ENCODE measurements around the gene MACF1. TPM values are rescaled to one million over a fixed set of nuclear protein-coding genes. Genes with fewer than 3 reads are reported as not detected.
A peak's percentile ranks its signal among the peaks of the same experiment; 100 is the strongest.
"Not testable (repeated sequence)": the region's sequence is repeated elsewhere in the genome, so short reads cannot be mapped to it uniquely, and the experiment has no call there.

MACF1 gene
- total RNA-seq, 2 donors from 2014 or later: 154 to 355 TPM

- no peaks in the 10 kb centered on the region for H3K27me3 ChIP-seq (replicated peaks; ENCODE audit: insufficient read depth)
- TF ChIP-seq POLR2A (IDR thresholded peaks at IDR 0.05) (peak; percentile 34), POLR2AphosphoS5 (IDR thresholded peaks at IDR 0.05) (no peak)
- TF ChIP-seq, protein P1, sequence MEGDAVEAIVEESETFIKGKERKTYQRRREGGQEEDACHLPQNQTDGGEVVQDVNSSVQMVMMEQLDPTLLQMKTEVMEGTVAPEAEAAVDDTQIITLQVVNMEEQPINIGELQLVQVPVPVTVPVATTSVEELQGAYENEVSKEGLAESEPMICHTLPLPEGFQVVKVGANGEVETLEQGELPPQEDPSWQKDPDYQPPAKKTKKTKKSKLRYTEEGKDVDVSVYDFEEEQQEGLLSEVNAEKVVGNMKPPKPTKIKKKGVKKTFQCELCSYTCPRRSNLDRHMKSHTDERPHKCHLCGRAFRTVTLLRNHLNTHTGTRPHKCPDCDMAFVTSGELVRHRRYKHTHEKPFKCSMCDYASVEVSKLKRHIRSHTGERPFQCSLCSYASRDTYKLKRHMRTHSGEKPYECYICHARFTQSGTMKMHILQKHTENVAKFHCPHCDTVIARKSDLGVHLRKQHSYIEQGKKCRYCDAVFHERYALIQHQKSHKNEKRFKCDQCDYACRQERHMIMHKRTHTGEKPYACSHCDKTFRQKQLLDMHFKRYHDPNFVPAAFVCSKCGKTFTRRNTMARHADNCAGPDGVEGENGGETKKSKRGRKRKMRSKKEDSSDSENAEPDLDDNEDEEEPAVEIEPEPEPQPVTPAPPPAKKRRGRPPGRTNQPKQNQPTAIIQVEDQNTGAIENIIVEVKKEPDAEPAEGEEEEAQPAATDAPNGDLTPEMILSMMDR (IDR thresholded peaks at IDR 0.05): peak in 2 of 4 experiments; percentile 12 to 21
- H3K36me3 ChIP-seq: no peaks in the 10 kb centered on the region
- peak within 1 kb of the TSS; percentile 37 to 45 for H3K4me3 ChIP-seq
- no peaks in the 10 kb centered on the region for H3K4me1 ChIP-seq (replicated peaks)
- no peak within 1 kb of the TSS for H3K27ac ChIP-seq
- 0% methylated on average over 37 of the region's 112 CpGs for WGBS
- peak; percentile 48 for DNase-seq (ENCODE audit: low spot score)
- no peaks in the 10 kb centered on the region for H3K9me3 ChIP-seq
- intact Hi-C loops (cut with DNase I): no loop called here
Measured at GRCh38 chr1:39491146-39491921, 286.8 kb downstream of the MACF1 start, which contains the start of gene BMP8A. Gene BMP8A (plus strand): TSS chr1:39491636. CDS start chr1:39491992, 356 bp downstream.

- H3K36me3 ChIP-seq; H3K4me1 ChIP-seq (replicated peaks); H3K9me3 ChIP-seq; H3K27ac ChIP-seq; intact Hi-C loops (cut with DNase I); H3K27me3 ChIP-seq (replicated peaks; ENCODE audit: insufficient read depth); DNase-seq (ENCODE audit: low spot score): not testable (repeated sequence)
- 46% methylated on average over 23 of the region's 67 CpGs for WGBS
- peak overlapping the region; percentile 37 to 45 for H3K4me3 ChIP-seq
Measured at GRCh38 chr1:39492118-39493042, 287.9 kb downstream of the MACF1 start.

- DNase-seq (ENCODE audit: low spot score); H3K36me3 ChIP-seq; H3K27me3 ChIP-seq (replicated peaks; ENCODE audit: insufficient read depth); H3K4me3 ChIP-seq; intact Hi-C loops (cut with DNase I); H3K9me3 ChIP-seq; H3K27ac ChIP-seq; H3K4me1 ChIP-seq (replicated peaks): not testable (repeated sequence)
- WGBS: 89% methylated on average over 11 of the region's 13 CpGs
Measured at GRCh38 chr1:39493043-39493810, 288.7 kb downstream of the MACF1 start.

GRCh38 chr1:39494671-39495410 is 290.3 kb downstream of the MACF1 start:
- TF ChIP-seq POLR2A (IDR thresholded peaks at IDR 0.05) (no peak), POLR2AphosphoS5 (IDR thresholded peaks at IDR 0.05) (no peak)
- TF ChIP-seq, protein P1 (IDR thresholded peaks at IDR 0.05): no peak
- no peaks in the 10 kb centered on the region for H3K36me3 ChIP-seq
- no peaks in the 10 kb centered on the region for H3K27me3 ChIP-seq (replicated peaks; ENCODE audit: insufficient read depth)
- intact Hi-C loops (cut with DNase I): no loop called here
- WGBS: 85% methylated on average over 13 of the region's 14 CpGs
- no peak overlapping the region for H3K27ac ChIP-seq
- no peak for DNase-seq (ENCODE audit: low spot score)
- H3K9me3 ChIP-seq: no peaks in the 10 kb centered on the region
- H3K4me3 ChIP-seq: no peak overlapping the region
- no peaks in the 10 kb centered on the region for H3K4me1 ChIP-seq (replicated peaks)

DNA sequence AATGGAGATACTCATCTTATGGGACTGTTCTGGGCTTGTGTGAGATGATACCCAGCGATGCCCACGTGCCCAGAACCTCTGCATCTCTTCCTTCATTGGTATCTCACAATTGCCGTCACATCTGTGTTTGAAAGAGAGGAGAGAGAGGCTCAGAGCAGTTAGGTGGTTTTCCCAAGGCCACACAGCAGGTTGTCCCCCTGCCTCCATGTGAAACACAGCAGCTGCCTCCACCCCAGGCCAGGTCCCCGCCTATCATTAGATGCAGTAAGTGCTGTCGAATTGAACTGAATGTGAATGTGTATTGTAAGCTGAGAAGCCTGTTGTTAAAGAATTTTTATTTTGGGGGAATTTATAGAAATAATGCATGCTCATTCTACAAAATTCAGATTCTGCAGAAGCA is 292.0 kb downstream of the MACF1 start:
- intact Hi-C loops (cut with DNase I); H3K4me1 ChIP-seq (replicated peaks); H3K27me3 ChIP-seq (replicated peaks; ENCODE audit: insufficient read depth); DNase-seq (ENCODE audit: low spot score); H3K27ac ChIP-seq; H3K36me3 ChIP-seq; H3K9me3 ChIP-seq; H3K4me3 ChIP-seq: not testable (repeated sequence)
- WGBS: 97% methylated on average over 5 of the region's 5 CpGs

Measured in prostate gland (tissue), 2 donors.